ENCODE data around the gene DMD.

DMD gene

DNA sequence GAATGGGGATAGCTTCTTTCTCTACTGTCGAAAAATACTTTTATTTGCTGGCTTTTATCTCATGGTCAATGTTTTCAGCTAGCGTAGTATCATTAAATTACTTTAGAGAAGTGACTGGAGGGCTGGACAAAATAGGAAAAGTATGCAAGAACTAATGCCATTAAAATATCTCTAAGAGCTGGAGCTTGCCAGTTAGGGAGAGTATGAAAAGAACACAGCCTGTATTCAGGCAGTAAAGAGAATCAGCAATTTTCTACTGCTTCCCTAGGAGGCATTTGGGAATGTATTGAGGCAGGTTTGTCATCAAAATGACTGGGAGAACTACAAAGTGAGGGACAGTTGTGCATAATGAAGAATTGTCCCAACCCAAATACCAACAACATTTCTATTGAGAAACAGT is 2096.5 kb downstream of the DMD start:
- no peak overlapping the region for H3K4me3 ChIP-seq (ENCODE audit: low read length in 2 of 2)
- H3K36me3 ChIP-seq (ENCODE audit: control insufficient read depth in 2 of 2, insufficient read depth in 2 of 2, low read length in 2 of 2), result no peaks in the 10 kb centered on the region
- H3K4me1 ChIP-seq (ENCODE audit: control insufficient read depth, insufficient read depth, low read length), result no peaks in the 10 kb centered on the region
- no peaks in the 10 kb centered on the region for H3K9me3 ChIP-seq (ENCODE audit: control insufficient read depth in 2 of 2, low read length in 2 of 2)
- no peak overlapping the region for H3K9ac ChIP-seq (ENCODE audit: low read length in 2 of 2)
- no peaks in the 10 kb centered on the region for H3K27me3 ChIP-seq (ENCODE audit: control insufficient read depth in 1 of 2, insufficient read depth in 2 of 2, low read length in 2 of 2)
- no peak overlapping the region for H3K27ac ChIP-seq (ENCODE audit: low read length)

DNA sequence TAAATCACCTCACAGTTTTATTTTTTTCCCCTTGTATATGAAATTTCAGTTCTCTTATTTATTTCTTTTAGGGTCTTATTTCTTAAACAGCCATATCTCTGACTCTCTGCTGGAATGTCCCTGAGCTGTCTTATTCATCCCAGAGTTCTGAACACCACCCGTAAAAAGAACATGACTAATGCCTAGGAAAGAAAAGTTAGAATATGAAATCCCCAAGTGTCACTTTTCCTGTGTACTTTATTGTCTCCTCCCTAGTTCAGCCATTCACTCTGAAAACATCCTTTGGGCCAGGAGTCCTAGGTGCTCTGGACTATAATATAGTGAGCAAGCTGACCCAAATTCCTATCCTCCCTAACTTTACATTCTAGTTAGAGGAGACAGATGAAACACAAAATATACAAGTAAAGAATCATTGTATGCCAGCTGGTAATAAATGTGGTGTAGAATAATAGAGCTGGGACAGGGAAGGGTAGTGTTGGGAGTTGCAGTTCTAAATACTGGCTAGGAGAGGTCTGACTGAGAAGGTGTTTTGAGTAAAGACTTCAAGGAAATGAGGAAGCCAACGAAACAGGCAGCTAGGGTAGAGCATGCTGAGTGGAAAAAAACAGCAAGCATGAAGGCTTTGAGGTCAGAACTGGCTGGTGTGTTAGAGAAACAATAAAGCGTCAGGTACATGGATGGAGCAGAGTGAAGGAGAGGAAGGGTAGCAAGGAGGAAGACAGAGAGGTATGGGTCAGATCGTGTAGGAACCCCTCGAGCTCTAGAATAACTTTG is 2098.9 kb downstream of the DMD start:
- Histone ChIP-seq H3K27me3 (ENCODE audit: control insufficient read depth in 1 of 2, insufficient read depth in 2 of 2, low read length in 2 of 2) (no peaks in the 10 kb centered on the region), H3K36me3 (ENCODE audit: control insufficient read depth in 2 of 2, insufficient read depth in 2 of 2, low read length in 2 of 2) (no peaks in the 10 kb centered on the region), H3K9me3 (ENCODE audit: control insufficient read depth in 2 of 2, low read length in 2 of 2) (no peaks in the 10 kb centered on the region), H3K4me3 (ENCODE audit: low read length in 2 of 2) (no peak overlapping the region), H3K9ac (ENCODE audit: low read length in 2 of 2) (no peak overlapping the region), H3K27ac (ENCODE audit: low read length) (no peak overlapping the region), H3K4me1 (ENCODE audit: control insufficient read depth, insufficient read depth, low read length) (no peaks in the 10 kb centered on the region)

DNA sequence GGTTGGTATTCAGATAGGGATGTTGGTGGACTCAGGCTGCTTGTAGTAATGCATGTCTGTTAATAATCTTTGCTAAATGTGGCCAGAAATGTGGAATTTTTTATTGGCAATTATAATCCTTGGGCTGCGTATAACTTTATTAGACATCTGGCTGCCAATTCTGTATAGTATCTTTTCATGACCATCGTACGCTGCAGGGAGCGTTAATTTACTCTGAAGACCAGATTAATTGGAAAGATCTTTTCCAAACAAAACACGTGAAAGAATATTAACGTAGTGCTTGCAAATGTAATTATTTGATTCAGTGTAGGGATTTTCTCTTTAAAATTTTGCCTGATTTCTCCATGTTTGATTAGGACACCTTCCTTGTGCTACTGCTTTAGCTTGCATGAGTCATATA is 2100.7 kb downstream of the DMD start:
- H3K9ac ChIP-seq (ENCODE audit: low read length in 2 of 2), result no peak overlapping the region
- no peaks in the 10 kb centered on the region for H3K4me1 ChIP-seq (ENCODE audit: control insufficient read depth, insufficient read depth, low read length)
- no peaks in the 10 kb centered on the region for H3K9me3 ChIP-seq (ENCODE audit: control insufficient read depth in 2 of 2, low read length in 2 of 2)
- no peaks in the 10 kb centered on the region for H3K36me3 ChIP-seq (ENCODE audit: control insufficient read depth in 2 of 2, insufficient read depth in 2 of 2, low read length in 2 of 2)
- no peak overlapping the region for H3K4me3 ChIP-seq (ENCODE audit: low read length in 2 of 2)
- peaks cover 0 to 2% of the 10 kb centered on the region in 2 donors for H3K27me3 ChIP-seq (ENCODE audit: control insufficient read depth in 1 of 2, insufficient read depth in 2 of 2, low read length in 2 of 2)
- no peak overlapping the region for H3K27ac ChIP-seq (ENCODE audit: low read length)

DNA sequence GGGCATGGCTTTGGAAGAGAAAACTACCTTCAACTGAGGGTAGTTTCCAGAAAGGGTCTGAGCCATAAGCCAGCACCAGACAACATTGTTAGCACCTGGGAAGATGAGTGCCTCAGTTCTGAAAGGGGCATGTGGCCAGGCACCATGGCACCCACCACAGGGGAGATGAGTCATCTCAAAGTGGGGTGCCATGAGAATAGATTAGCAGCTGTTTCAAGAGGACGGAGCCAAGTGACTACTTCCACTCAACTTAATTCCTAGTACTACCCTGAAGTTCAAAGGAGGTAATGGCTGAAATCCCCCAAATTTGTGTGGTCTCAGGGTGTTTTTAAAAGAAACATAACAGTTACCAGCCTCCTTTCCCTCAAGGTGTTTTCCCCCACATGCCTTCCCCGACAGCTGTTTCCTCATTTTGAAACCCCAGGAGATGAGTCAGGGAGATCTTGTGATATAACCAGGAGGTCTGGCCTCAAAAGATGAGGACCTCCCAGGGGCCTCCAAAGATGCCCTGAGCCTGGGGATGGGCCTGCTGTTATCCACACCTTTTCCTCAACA is 2111.7 kb downstream of the DMD start:
- H3K9me3 ChIP-seq (ENCODE audit: control insufficient read depth in 2 of 2, low read length in 2 of 2), result peaks cover 0 to 4% of the 10 kb centered on the region in 2 donors
- H3K9ac ChIP-seq (ENCODE audit: low read length in 2 of 2), result no peak overlapping the region
- no peak overlapping the region for H3K27ac ChIP-seq (ENCODE audit: low read length)
- H3K4me3 ChIP-seq (ENCODE audit: low read length in 2 of 2), result no peak overlapping the region
- H3K36me3 ChIP-seq (ENCODE audit: control insufficient read depth in 2 of 2, insufficient read depth in 2 of 2, low read length in 2 of 2), result no peaks in the 10 kb centered on the region
- no peaks in the 10 kb centered on the region for H3K27me3 ChIP-seq (ENCODE audit: control insufficient read depth in 1 of 2, insufficient read depth in 2 of 2, low read length in 2 of 2)
- no peaks in the 10 kb centered on the region for H3K4me1 ChIP-seq (ENCODE audit: control insufficient read depth, insufficient read depth, low read length)

DNA sequence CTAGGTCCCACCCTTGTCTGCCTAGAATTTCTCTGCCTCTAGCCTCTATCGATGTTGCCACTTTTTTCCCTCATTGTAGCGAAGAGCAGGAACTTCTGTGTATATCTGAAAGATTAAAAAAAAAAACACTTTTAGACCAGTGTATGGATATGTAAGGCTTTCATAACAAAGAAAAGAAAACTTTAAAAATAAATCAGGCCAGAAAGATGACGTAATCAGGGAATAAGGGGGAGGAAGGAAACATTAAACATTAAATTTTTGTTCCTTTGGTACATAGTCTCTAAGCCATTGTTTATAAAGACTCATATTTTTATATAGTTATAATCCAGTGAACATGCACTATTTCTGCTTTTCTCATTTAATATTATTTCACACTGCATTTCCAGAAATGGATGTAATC is 2113.3 kb downstream of the DMD start:
- no peak overlapping the region for H3K4me3 ChIP-seq (ENCODE audit: low read length in 2 of 2)
- H3K36me3 ChIP-seq (ENCODE audit: control insufficient read depth in 2 of 2, insufficient read depth in 2 of 2, low read length in 2 of 2), result no peaks in the 10 kb centered on the region
- H3K9me3 ChIP-seq (ENCODE audit: control insufficient read depth in 2 of 2, low read length in 2 of 2), result peaks cover 0 to 4% of the 10 kb centered on the region in 2 donors
- no peaks in the 10 kb centered on the region for H3K27me3 ChIP-seq (ENCODE audit: control insufficient read depth in 1 of 2, insufficient read depth in 2 of 2, low read length in 2 of 2)
- no peaks in the 10 kb centered on the region for H3K4me1 ChIP-seq (ENCODE audit: control insufficient read depth, insufficient read depth, low read length)
- H3K27ac ChIP-seq (ENCODE audit: low read length), result no peak overlapping the region
- H3K9ac ChIP-seq (ENCODE audit: low read length in 2 of 2), result no peak overlapping the region

DNA sequence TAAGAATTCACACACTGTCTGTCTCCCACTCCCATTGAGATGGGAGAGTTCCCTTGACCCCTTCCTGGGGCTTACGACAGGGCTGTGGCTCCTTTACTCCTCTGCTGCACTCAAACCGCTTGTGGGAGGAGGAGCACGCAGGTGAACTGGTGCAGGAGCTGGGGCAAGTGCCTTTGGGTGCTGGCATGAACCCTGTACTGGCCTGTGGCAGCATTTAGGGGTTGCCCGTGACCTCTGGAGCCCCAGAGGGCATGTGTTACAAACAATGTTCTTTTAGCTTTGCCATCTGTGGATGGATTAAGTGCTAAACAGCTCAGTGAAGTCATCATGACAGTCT is 2117.7 kb downstream of the DMD start:
- Histone ChIP-seq H3K27me3 (ENCODE audit: control insufficient read depth in 1 of 2, insufficient read depth in 2 of 2, low read length in 2 of 2) (no peaks in the 10 kb centered on the region), H3K27ac (ENCODE audit: low read length) (no peak overlapping the region), H3K9ac (ENCODE audit: low read length in 2 of 2) (no peak overlapping the region), H3K4me3 (ENCODE audit: low read length in 2 of 2) (no peak overlapping the region), H3K4me1 (ENCODE audit: control insufficient read depth, insufficient read depth, low read length) (no peaks in the 10 kb centered on the region), H3K36me3 (ENCODE audit: control insufficient read depth in 2 of 2, insufficient read depth in 2 of 2, low read length in 2 of 2) (no peaks in the 10 kb centered on the region), H3K9me3 (ENCODE audit: control insufficient read depth in 2 of 2, low read length in 2 of 2) (peaks cover 0 to 4% of the 10 kb centered on the region in 2 donors)

DNA sequence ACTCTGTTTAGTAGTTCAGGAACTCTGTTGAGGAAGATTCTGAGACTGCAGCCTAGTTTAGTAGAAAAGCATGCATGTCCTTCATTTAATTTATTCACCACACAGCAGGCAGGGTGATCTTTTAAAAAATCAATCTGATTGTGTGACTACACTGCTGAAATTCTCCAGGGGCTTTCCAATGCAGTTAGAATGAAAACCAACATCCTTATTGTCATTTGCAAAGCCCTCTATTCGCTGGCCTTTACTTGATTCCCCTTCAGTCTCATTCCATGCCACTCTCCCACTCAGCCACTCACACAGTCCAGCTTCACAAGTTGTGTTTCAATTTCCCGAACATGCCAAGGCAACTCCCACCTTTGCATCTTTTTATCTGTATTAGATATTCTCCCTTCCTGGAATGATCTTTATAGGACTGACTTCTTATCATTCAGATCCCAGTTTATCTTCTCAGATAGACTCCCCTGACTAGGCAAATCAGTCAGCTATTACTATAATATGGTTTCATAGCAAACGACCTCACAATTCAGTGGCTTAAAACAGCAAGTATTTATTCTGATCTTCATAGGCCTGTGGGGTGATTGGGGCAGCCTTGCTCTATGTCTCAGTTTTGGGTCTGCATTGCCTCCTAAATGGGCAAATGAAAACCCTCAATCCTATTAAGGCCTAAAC is 2118.2 kb downstream of the DMD start:
- Histone ChIP-seq H3K36me3 (ENCODE audit: control insufficient read depth in 2 of 2, insufficient read depth in 2 of 2, low read length in 2 of 2) (no peaks in the 10 kb centered on the region), H3K4me3 (ENCODE audit: low read length in 2 of 2) (no peak overlapping the region), H3K27ac (ENCODE audit: low read length) (no peak overlapping the region), H3K9me3 (ENCODE audit: control insufficient read depth in 2 of 2, low read length in 2 of 2) (peaks cover 0 to 4% of the 10 kb centered on the region in 2 donors), H3K4me1 (ENCODE audit: control insufficient read depth, insufficient read depth, low read length) (no peaks in the 10 kb centered on the region), H3K9ac (ENCODE audit: low read length in 2 of 2) (no peak overlapping the region), H3K27me3 (ENCODE audit: control insufficient read depth in 1 of 2, insufficient read depth in 2 of 2, low read length in 2 of 2) (no peaks in the 10 kb centered on the region)

DNA sequence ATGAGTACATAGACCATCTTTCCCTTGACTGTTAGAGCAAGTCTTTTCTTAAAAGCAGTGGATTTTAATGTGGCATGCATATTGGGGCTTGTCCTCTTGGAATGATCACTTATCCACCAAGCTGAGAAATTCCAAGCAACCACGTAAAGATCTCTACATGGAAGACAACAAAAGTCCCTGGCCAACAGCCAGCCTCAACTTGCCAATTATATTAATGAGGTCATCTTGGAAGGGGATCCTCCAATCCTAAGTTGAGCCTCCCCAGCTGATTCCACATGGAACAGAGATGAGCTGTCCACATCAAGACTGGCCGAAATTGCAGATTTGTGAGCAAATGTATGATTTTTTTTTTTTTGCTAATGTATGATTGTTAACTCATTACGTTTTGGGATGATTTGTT is 2118.9 kb downstream of the DMD start:
- H3K4me1 ChIP-seq (ENCODE audit: control insufficient read depth, insufficient read depth, low read length), result no peaks in the 10 kb centered on the region
- no peak overlapping the region for H3K4me3 ChIP-seq (ENCODE audit: low read length in 2 of 2)
- no peaks in the 10 kb centered on the region for H3K36me3 ChIP-seq (ENCODE audit: control insufficient read depth in 2 of 2, insufficient read depth in 2 of 2, low read length in 2 of 2)
- peaks cover 0 to 4% of the 10 kb centered on the region in 2 donors for H3K9me3 ChIP-seq (ENCODE audit: control insufficient read depth in 2 of 2, low read length in 2 of 2)
- no peak overlapping the region for H3K27ac ChIP-seq (ENCODE audit: low read length)
- H3K9ac ChIP-seq (ENCODE audit: low read length in 2 of 2), result no peak overlapping the region
- H3K27me3 ChIP-seq (ENCODE audit: control insufficient read depth in 1 of 2, insufficient read depth in 2 of 2, low read length in 2 of 2), result peaks cover 0 to under 1% of the 10 kb centered on the region in 2 donors

DNA sequence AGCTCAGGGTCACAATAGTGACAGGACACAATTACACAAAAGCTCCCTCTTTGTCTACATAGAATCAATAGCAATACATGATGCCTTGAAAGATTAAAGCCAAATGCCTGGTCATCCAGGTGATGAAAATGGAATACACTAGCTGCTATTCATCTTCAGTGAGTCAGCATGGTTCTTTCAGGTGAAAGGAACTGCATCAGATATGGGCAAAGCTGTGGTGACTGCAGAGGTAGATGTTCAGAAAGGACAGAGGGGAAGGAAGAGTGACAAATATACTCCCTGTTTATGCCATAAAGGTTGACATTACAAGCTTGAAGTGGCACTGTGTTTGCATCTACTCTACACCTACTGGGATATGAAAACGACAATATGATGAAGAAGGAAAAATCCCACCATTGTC is 2119.5 kb downstream of the DMD start:
- H3K4me1 ChIP-seq (ENCODE audit: control insufficient read depth, insufficient read depth, low read length), result no peaks in the 10 kb centered on the region
- H3K27me3 ChIP-seq (ENCODE audit: control insufficient read depth in 1 of 2, insufficient read depth in 2 of 2, low read length in 2 of 2), result peaks cover 0 to 2% of the 10 kb centered on the region in 2 donors
- H3K9me3 ChIP-seq (ENCODE audit: control insufficient read depth in 2 of 2, low read length in 2 of 2), result peaks cover 0 to 4% of the 10 kb centered on the region in 2 donors
- H3K9ac ChIP-seq (ENCODE audit: low read length in 2 of 2), result no peak overlapping the region
- H3K27ac ChIP-seq (ENCODE audit: low read length), result no peak overlapping the region
- H3K4me3 ChIP-seq (ENCODE audit: low read length in 2 of 2), result no peak overlapping the region
- no peaks in the 10 kb centered on the region for H3K36me3 ChIP-seq (ENCODE audit: control insufficient read depth in 2 of 2, insufficient read depth in 2 of 2, low read length in 2 of 2)

DNA sequence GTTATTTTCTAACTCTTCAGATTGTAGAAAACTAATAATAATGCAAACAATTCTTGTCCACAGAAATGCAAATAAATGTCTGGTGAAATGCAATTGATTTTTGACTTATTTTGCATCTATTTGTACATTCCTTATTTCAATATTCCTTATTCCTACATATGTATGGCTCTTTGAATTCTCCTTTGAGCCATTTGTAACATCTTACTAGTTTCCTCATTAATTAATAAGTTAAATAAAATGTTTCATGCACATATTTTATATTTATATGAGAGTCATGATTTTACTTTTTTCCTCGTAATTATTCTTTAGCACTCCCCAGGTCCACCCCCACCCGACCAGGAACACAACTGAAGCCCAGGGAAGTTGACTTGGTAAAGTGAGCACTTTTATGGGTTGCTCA is 2136.8 kb downstream of the DMD start:
- H3K9ac ChIP-seq (ENCODE audit: low read length in 2 of 2), result no peak overlapping the region
- no peak overlapping the region for H3K4me3 ChIP-seq (ENCODE audit: low read length in 2 of 2)
- no peaks in the 10 kb centered on the region for H3K4me1 ChIP-seq (ENCODE audit: control insufficient read depth, insufficient read depth, low read length)
- H3K36me3 ChIP-seq (ENCODE audit: control insufficient read depth in 2 of 2, insufficient read depth in 2 of 2, low read length in 2 of 2), result no peaks in the 10 kb centered on the region
- H3K9me3 ChIP-seq (ENCODE audit: control insufficient read depth in 2 of 2, low read length in 2 of 2), result no peaks in the 10 kb centered on the region
- H3K27me3 ChIP-seq (ENCODE audit: control insufficient read depth in 1 of 2, insufficient read depth in 2 of 2, low read length in 2 of 2), result peaks cover 0 to 3% of the 10 kb centered on the region in 2 donors
- H3K27ac ChIP-seq (ENCODE audit: low read length), result no peak overlapping the region

DNA sequence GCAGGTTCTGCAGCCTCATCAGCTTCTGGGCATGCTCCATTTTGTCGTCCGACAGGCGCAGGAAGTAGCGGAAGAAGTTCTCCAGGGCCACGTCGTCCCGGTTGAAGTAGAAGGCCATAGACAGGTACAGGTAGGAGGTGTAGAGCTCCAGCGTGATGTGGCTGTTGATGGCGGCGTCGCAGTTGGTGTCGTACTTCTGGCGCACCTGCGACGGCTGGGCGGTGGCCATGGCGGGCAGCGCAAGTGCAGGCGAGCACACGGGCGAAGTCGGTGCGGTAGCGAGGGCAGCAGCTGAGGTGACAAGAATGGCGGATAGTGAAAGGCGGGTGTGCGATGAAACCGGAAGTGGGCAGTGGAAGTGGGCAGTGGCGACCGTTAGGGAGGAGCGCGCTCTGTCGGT is 2139.6 kb downstream of the DMD start, which contains the start of gene FTHL17:
Gene FTHL17 (minus strand): TSS at position 317 of the 400 bp plus-strand sequence. CDS start 88 bp downstream, at position 229.
- H3K36me3 ChIP-seq (ENCODE audit: control insufficient read depth in 2 of 2, insufficient read depth in 2 of 2, low read length in 2 of 2), result no peaks in the 10 kb centered on the region
- no peak within 1 kb of the TSS for H3K4me3 ChIP-seq (ENCODE audit: low read length in 2 of 2)
- no peak within 1 kb of the TSS for H3K27ac ChIP-seq (ENCODE audit: low read length)
- peaks cover 0 to 3% of the 10 kb centered on the region in 2 donors for H3K27me3 ChIP-seq (ENCODE audit: control insufficient read depth in 1 of 2, insufficient read depth in 2 of 2, low read length in 2 of 2)
- H3K4me1 ChIP-seq (ENCODE audit: control insufficient read depth, insufficient read depth, low read length), result no peaks in the 10 kb centered on the region
- no peak within 1 kb of the TSS for H3K9ac ChIP-seq (ENCODE audit: low read length in 2 of 2)
- H3K9me3 ChIP-seq (ENCODE audit: control insufficient read depth in 2 of 2, low read length in 2 of 2), result no peaks in the 10 kb centered on the region

Data from stomach smooth muscle (tissue), 2 donors.